NCI-H2227 (cell line): ENCODE results near the gene SSR4.

Experiments used
- DNase-seq: peaks from one replicate; lab custom pipeline; 2025; ENCODE audit not compliant: unreplicated experiment; lab: John Stamatoyannopoulos, UW

SSR4 gene

DNA sequence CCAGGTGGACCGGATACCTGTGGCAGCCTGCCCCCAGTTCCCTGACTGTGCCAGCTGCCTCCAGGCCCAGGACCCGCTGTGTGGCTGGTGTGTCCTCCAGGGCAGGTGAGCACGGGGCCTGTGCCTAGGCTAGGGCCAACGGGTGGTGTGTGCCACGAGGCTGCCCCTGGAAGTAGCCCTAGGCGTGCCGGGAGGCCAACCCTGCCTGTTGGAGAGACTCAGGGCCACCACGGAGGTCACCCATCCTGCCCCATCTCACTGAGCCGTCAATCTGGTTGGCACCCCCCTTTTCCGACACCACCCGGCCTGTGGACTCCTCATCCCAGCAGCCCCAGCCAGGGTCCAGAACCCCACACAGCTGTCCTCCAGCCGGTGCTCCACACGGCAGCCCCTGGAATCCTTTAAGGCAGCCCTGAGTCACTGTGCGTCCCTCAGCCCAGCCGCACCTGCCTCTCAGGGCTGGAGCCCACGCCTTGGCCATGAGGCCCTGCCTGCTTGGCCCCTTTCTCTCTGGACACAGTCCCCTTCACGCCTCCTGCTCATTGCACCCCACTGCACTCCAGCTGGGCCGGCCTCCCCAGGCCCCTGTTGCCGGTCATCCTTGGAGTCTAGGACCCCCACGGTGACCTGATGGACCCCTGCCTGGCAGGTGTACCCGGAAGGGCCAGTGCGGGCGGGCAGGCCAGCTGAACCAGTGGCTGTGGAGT lies 25.2 kb upstream of the SSR4 start:
- DNase-seq, result no peak

DNA sequence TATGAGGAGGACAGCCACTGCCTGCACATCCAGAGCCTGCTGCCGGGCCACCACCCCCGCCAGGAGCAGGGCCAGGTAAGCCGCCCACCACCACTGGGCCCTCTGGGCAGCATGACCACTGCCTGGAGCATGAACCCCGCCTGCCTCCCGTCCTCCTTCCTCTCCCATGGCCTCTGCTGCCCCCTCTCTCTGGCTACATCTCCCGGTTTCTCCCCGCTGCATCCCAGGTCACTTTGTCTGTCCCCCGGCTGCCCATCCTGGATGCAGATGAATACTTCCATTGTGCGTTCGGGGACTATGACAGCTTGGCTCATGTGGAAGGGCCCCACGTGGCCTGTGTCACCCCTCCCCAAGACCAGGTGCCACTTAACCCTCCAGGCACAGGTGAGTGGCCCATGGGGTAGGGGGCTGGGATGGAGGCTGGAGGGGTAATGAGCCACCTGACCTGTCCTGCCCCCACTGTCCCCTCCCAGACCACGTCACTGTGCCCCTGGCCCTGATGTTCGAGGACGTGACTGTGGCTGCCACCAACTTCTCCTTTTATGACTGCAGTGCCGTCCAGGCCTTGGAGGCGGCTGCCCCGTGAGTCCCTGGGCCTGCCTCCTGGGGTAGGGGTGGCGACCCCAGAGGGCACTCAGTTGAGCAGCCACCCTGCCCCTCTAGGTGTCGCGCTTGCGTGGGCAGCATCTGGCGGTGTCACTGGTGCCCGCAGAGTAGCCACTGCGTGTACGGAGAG lies 24.4 kb upstream of the SSR4 start:
- no peak for DNase-seq

DNA sequence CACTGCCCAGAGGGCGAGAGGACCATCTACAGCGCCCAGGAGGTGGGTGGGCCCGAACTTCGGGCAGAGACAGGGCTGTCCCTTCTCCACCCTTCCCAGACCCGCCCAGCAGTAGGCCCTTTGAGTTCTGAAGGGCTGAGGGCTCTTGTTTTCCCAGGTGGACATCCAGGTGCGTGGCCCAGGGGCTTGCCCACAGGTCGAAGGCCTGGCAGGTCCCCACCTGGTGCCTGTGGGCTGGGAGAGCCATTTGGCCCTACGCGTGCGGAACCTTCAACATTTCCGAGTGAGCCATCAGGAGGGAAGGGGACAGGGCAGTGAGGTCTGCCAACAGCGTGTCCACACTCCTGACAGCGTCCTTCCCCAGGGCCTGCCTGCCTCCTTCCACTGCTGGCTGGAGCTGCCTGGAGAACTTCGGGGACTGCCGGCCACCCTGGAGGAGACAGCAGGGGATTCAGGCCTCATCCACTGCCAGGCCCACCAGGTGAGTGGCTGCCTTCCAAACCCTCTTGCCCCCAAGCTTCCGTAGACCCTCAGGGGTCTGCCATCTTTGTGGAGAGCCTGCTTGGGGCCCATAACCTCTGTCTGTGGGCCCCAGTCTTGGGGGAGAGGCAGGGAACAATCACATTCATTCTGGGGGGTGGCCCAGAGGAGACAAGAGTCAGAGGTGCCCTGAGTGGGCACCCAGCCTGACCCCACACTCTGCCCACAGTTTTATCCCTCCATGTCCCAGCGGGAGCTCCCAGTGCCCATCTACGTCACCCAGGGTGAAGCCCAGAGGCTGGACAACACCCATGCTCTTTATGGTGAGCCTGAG lies 23.7 kb upstream of the SSR4 start:
- no peak for DNase-seq

DNA sequence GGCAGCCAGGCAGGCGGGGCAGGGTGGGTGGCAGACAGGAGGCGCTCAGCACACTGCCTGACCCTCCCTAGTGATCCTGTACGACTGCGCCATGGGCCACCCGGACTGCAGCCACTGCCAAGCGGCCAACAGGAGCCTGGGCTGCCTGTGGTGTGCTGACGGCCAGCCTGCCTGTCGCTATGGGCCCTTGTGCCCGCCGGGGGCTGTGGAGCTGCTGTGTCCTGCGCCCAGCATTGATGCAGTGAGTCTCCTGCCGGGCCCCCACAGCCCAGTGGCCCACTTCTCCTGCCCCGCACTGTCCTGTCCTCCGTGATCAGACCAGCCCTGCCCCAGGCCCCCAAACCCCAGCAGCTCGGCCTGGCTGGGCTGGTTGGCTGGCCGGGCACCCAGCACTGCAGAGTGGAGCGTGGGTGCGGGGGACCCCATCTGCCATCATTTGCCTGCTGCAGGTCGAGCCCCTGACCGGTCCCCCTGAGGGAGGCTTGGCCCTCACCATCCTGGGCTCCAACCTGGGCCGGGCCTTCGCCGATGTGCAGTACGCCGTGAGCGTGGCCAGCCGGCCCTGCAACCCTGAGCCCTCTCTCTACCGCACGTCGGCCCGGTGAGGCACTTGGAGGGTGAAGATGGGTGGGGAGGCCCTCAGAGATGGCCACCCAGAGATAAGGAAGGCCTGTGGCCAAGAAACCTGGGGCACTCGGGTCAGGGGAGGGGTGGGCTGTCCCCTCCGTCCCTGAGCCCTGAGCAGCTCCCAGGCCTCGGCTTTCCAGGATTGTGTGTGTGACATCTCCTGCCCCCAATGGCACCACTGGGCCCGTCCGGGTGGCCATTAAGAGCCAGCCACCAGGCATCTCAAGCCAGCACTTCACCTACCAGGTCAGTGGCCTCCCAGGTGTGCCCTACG lies 22.8 kb upstream of the SSR4 start:
- no peak for DNase-seq

DNA sequence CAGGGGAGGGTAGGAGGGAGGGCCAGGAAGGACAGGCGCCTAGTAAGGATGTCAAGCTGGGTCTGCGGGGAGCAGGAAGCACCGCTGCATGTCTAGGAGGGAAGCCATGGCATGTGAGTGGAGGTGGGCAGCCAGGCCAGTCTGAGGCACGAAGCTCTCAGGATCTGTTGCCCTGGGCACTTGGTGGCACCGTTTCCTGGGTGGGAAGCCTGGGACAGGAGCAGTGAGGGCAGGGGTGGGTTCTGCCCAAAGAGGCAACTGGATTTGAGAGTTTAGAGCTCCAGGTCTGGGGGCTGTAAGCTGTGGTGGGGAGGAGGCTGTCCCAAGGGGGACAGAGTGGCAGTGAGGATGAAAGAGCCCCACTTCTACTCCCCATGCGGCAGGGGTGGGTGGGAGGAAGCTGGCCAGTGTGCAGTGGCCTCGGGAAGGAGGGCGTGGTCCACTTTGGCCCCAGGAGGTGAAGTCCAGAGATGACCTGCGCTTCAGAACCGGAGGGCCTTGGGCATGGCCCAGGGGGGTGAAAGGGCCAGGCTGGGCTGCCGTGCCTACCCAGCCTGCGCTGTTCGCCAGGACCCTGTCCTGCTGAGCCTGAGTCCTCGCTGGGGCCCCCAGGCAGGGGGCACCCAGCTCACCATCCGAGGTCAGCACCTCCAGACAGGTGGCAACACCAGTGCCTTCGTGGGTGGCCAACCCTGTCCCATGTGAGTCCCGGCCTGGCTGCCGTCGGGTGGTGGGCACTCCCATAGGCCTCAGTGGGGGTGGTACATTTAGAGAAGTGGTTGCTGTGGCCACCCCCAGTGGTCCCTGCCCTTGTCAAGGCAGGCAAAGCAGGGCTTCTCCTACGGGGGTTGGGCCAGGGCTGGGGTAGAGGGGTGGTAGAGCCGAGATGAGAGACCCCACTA lies 21.9 kb upstream of the SSR4 start:
- no peak for DNase-seq

DNA sequence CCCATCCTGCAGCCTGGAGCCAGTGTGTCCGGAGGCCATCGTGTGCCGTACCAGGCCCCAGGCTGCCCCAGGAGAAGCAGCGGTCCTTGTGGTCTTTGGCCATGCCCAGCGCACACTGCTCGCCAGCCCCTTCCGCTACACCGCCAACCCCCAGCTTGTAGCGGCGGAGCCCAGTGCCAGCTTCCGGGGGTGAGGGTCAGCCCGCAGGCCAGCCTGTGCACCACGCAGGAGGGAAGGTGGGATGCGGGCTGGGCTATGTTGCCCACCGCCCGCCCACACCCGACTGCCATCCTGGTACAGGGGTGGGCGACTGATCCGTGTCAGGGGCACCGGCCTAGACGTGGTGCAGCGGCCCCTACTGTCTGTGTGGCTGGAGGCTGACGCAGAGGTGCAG lies 21.3 kb upstream of the SSR4 start:
- DNase-seq, result no peak

DNA sequence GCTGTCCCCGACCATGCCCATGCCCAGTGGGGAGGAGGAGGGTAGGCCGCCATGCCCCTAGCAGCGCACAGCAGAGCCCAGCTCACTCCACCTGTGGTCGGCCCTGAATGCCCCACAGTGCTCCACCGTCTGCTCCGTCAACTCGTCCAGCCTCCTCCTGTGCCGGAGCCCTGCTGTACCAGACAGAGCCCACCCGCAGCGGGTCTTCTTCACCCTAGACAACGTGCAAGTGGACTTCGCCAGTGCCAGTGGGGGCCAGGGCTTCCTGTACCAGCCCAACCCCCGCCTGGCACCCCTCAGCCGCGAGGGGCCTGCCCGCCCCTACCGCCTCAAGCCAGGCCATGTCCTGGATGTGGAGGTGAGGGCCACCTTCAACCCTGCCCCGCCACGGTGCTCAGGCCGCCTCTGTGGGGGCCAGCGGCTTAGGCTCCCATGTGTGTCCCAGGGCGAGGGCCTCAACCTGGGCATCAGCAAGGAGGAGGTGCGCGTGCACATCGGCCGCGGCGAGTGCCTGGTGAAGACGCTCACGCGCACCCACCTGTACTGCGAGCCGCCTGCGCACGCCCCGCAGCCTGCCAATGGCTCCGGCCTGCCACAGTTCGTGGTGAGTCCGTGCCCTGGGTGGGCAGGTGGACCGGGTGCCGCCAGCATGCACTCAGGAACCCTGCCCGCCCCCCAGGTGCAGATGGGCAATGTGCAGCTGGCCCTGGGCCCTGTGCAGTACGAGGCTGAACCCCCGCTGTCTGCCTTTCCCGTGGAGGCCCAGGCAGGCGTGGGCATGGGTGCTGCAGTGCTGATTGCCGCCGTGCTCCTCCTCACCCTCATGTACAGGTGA lies 20.5 kb upstream of the SSR4 start:
- no peak for DNase-seq

DNA sequence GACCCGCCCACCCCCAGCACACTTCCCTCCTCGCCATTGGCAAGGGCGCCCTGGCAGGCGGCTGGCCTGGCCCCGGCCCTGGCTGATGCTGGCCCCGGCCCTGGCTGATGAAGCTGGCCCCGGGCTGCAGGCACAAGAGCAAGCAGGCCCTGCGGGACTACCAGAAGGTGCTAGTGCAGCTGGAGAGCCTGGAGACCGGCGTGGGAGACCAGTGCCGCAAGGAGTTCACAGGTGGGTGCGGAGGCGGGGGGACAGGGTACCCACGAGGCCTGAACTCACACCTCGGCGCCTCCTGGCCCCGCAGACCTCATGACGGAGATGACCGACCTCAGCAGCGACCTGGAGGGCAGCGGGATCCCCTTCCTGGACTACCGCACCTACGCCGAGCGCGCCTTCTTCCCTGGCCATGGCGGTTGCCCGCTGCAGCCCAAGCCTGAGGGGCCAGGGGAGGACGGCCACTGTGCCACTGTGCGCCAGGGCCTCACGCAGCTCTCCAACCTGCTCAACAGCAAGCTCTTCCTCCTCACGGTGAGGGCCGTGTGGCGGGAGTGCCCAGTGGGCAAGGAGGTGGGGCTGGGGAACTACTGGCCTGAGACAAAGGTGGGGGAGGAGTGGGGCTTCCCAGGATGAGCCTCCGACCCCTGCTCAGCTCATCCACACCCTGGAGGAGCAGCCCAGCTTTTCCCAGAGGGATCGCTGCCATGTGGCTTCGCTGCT lies 19.7 kb upstream of the SSR4 start:
- no peak for DNase-seq

DNA sequence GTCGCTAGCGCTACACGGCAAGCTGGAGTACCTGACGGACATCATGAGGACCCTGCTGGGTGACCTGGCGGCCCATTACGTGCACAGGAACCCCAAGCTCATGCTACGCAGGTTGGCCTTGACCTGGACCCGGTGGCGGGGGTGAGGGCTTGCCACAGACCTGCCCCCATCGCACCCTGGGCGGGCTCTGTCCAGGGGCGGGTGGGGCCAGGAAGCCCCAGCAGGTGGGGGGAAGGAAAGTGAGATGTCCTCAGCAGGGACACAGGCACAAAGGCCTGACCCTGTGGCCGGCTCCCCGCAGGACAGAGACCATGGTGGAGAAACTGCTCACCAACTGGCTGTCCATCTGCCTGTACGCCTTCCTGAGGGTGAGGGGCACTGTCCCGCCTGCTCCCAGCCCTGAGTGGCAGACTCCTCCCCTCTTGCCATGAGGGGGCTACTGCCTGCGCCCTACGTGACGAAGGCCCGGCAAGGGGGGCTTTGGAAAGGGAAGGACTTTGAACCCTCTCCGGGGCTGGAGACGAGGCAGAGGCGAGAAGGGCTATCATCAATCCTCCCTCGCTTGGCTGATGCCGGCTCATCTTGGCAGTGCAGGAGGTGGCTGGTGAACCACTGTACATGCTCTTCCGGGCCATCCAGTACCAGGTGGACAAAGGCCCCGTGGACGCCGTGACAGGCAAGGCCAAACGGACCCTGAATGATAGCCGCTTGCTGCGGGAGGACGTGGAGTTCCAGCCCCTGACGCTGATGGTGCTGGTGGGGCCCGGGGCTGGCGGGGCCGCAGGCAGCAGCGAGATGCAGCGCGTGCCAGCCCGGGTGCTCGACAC lies 19.0 kb upstream of the SSR4 start:
- no peak for DNase-seq

DNA sequence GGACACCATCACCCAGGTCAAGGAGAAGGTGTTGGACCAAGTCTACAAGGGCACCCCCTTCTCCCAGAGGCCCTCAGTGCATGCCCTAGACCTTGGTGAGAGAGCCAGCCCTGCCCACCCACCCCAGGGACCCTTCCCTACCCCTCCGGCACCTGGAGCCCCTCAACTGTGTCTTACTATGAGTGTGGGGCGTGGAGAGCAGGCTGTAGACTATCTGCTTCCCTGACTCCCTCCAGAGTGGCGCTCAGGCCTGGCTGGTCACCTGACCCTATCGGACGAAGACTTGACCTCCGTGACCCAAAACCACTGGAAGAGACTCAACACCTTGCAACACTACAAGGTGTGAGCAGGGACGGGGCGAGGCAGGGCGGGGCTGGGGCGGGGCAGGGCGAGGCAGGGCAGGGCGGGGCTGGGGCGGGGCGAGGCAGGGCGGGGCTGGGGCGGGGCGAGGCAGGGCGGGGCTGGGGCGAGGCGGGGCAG lies 18.3 kb upstream of the SSR4 start:
- DNase-seq, result no peak

DNA sequence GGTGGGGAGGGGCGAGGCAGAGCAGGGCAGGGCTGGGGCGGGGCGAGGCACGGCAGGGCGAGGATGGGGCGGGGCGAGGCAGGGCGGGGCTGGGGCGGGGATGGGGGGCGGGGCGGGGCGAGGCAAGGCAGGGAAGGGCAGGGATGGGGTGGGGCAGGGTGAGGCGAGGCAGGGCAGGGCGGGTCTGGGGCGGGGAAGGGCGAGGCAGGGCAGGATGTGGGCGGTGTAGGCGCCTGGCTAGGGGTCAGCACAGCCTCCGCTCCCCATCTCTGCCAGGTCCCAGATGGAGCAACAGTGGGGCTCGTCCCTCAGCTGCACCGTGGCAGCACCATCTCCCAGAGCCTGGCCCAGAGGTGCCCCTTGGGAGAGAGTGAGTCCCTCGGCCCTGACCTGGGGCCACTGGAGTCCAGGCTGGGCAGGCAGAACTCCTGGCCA lies 17.8 kb upstream of the SSR4 start:
- DNase-seq, result no peak

DNA sequence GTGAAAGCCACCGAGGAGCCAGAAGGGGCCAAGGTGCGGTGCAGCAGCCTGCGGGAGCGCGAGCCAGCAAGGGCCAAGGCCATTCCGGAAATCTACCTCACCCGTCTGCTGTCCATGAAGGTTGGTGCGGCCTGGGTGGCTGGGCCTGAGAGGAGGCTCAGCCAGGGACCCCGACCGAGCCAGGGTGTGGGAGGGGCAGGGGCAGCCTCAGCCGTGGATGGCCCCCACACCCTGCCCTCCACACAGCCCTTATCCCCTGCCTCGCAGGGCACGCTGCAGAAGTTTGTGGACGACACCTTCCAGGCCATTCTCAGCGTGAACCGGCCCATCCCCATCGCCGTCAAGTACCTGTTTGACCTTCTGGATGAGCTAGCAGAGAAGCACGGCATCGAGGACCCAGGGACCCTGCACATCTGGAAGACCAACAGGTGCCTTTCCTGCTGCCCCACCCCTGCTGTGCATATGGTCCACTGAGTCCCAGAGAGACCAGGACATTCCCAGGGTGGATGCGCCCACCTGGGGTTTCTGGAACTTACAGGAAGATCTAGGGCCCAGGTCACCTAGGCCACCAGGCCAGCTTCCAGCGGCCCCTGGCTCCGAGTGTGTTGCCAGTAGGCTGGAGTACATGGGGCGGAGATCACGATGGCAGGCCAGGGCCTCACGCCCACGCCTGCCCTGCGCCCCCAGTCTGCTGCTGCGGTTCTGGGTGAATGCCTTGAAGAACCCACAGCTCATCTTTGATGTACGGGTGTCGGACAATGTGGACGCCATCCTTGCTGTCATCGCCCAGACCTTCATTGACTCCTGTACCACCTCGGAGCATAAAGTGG lies 17.0 kb upstream of the SSR4 start:
- no peak for DNase-seq

DNA sequence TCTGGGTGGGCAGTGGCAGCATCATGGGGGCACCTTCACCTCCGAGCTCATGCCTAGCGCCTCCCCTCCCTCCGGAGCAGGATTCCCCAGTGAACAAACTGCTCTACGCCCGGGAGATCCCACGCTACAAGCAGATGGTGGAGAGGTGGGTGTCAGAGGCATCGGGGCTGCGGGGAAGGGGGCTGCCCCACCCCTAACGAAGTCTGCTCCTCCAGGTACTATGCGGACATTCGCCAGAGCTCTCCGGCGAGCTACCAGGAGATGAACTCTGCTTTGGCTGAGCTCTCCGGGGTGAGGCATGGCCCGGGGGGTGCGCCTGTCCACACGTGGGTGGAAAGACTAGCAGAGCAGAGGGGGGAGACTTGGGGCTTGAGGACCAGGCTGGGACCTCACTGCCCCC lies 16.3 kb upstream of the SSR4 start:
- DNase-seq, result no peak

DNA sequence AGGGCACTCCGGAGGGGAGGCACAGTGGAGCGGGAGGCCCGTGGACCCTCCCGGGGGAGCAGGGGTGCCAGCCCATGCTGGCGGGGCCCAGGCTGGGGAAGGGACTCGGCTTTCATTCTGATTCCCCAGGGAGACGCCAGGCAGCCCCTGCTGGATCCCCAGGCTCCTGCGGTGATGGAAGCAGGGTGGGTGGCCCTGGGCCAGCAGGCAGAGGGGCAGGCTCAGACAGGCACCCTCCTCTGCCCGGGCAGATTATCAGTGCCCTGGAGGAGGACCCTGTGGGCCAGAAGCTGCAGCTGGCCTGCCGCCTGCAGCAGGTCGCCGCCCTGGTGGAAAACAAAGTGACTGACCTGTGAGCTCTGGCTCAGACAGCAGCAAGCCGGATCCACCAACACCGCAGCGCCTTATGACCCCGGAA lies 15.8 kb upstream of the SSR4 start:
- DNase-seq, result no peak

DNA sequence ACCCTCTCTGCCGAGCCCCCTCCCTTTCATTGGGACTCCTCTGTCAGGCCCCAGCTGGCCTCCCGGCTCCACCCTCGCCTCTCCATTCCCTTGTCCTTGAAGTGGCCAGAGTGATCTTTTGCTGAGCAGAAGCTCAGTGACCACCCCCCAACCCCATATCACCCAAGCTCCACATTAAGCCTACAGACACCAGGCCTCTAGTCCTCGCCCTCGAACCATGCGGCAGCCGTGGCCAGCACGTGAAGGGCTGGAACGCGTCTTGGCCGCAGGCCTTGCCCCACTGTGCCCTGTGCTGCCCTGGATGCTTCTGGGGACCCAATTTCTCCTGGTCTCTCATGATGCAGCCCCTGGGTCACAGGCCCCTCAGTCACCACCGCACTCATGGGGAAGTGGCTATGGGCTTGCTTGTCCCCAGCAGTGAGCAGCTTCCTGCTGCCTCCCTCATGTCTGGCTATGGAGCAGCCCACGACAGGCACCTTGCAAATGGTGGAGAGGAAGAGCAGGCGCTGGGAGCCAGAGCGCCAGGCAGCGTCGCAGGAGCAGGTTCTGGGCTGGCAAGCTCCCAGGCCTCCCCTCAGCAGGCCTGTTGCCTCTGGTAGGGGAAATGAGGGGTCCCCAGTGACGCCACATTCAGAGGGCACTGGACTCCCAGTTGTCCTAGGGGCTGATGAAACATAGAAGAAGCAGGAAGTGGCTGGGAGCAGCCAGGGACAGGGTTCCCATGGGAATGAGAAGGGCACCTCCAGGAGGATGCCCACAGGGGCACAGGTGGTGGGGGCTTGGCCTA lies 14.4 kb upstream of the SSR4 start:
- no peak for DNase-seq
